Activated CD4-positive, alpha-beta T cell treated with anti-CD3 and anti-CD28 coated beads, Interleukin-2, amount 50 U/mL, for 1 hour (primary cell): ENCODE measurements around the gene KCNMA1.
"Not testable (repeated sequence)": the region's sequence is repeated elsewhere in the genome, so short reads cannot be mapped to it uniquely, and the experiment has no call there.

ENCODE experiments used
- DNase-seq: peaks from one replicate; pipeline ENCODE4 v3.0.0-alpha.2; 2020

The KCNMA1 gene

DNA sequence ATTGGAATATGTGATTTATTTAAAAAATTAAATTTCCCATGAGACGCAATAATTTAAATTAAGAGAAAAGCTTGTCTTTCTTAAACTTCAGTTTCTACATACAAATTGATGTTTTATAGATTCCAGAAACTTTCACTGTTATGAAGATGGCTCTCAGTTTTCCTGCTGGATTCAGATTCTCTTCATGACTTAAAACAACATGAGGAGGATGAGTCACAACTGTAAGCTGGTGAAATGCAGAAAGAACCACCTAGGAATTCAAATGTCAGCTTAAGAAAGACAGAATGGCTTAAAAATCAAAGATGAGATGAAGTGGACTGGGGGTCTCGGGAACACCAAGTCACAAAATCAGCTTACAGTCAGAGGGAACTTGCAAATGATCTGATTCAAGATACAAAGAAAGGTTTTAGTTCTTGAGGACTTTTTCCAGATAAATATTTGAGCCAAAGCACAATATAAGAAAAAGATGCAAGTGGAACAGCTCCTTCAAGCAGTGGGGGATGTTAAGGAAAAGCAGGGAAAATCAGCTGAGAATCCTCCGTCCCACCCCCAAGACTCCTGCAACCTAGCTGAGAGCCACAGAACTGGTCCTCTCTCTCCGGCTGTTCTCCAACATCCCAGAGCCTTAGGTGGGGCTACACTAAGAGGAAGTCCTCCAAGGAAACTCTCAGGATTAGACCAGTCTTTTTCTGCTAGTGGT lies 279.8 kb downstream of the KCNMA1 start:
- no peak for DNase-seq

DNA sequence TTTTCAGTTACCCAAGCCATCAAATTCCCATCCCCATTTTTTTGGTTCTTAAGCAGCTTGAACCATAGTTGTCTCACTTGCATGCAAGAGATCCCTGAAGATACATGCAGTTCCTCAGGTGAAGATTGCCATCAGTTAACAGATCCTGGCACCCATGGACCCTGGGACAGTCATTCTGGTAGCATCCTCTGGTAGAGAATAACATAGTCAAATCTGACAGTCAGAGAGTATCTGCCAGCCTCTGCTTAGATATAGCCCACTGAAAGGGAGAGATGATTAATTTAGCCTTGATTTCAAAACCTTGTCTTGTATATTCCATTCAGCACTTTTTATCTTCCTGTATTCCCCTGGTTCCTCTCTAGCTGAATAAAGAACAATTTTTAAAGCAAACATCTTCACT lies 280.4 kb downstream of the KCNMA1 start:
- DNase-seq, result no peak

DNA sequence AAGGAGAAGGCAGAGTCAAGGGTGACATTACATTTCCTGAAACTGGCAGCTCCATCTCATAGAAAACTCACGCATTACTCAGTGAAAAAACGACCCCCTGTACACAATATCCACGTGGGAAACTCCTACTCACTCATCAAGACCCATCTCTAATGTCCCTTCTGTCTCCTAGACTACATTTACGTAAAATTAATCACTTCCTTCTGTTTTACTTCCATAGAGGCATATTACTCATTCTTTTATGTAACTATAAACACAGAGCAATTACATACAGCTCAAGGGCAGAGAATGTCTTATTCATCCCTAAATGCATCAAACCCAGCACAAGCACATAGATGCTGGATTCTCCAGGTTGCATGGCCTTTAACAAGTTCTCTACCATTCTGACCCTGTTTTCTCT lies 281.8 kb downstream of the KCNMA1 start:
- DNase-seq, result no peak

DNA sequence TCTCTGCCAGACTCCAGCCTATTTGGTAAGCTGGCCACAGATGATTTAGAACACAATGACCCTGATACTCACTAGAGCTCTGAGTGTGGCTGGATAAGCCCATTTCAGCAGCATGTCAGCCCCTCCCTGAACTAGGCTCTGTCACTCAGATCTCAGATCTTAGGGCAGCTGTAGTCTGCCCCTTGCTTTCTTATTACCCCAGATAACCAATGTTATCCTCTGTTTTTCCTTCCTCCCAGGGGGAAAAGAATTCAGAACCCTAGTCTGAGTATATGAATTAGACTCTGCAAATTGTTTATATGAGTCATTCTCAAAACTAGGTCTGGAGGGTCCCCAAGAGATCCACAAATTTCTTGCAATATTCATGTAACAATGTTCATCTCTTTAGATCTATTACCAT lies 286.2 kb downstream of the KCNMA1 start:
- no peak for DNase-seq

DNA sequence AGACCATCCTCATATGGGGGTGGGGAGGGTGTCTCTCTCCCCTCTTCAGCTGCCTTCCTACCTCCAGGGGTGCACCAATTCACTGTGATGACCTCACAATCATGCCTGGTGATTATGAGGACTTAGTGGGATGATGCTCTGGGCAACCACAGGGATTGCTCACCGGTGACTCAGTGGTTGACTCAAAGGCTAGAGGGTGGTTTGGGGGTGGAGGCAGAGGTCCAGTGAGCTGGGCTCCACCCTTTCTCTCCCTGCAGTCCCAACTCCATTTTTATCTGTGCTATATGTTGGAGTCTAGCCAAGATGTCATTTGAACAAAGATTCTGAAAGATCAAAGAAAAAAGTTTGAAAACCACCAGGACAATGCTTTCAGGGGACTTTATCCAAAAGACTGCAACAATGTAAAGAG lies 286.9 kb downstream of the KCNMA1 start:
- no peak for DNase-seq

DNA sequence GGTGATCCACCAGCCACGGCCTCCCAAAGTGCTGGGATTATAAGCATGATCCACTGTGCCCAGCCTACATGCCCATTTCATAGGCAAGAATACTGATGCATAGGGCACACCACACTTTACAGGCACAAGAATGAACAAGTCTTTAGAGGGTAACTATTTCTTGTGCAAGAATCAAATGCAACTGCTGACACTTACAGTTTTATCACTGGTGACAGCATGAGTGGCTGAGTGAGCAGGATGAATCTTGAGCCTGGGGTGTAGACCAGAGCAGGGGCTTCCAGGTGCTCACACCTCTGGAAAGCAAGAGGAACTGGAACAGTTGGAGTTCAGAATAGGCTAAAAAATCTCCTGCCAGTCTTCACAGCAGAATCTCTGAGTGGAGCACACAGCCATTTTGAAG lies 287.5 kb downstream of the KCNMA1 start:
- DNase-seq, result no peak

DNA sequence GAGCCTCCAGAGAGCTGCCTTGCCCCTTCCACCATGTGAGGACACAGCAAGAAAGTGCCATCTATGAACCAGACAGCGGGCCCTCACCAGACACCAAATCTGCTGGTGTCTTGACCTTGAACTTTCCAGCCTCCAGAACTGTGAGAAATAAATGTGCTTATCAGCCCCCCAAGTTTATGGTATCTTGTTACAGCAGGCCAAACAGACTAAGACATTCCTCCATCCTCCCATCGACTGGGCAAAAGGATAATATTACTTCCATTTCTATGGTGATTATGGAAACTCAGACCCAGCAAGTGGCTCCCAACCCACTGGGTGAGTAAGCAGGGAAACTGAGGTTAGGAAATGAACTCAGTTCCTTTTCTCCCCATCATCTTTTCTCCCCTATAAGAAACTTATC lies 288.4 kb downstream of the KCNMA1 start:
- DNase-seq, result no peak

DNA sequence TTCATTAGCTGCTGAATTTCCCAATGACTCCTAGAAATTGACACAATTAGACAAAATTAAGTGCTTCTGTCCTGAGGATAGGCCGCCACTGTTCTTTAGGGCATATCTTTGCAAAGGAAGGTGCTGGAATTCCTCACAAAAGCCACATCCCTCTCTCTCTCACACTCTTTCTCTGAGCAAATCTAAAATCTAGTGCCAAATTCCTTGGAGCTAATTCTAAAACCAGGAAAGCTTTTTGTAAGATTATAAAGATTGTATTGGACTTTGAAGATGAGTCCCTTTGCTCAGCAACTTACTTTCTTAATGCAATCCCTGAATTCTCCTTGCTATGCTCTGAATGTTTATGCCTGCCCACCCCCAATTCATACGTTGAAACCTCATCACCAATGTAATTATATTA lies 288.9 kb downstream of the KCNMA1 start:
- no peak for DNase-seq

DNA sequence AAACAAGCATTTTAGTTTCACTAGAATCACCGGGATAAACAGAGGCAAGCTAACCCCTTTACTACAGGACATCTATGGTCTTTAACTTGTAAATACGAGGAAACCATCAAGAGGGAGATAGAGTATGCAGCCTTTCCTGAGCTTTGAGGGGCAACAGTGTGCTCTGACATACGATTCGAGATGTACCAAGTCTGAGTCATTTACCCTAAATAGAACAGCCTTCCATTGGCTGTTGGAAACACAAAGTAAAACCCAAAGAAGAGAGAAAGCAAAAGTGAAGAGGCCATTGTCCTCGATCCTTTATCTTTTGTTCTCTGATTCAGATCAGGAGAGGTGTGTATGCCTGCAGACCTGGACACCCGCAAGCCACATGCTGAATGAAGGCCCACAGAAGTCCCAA lies 289.5 kb downstream of the KCNMA1 start:
- no peak for DNase-seq

DNA sequence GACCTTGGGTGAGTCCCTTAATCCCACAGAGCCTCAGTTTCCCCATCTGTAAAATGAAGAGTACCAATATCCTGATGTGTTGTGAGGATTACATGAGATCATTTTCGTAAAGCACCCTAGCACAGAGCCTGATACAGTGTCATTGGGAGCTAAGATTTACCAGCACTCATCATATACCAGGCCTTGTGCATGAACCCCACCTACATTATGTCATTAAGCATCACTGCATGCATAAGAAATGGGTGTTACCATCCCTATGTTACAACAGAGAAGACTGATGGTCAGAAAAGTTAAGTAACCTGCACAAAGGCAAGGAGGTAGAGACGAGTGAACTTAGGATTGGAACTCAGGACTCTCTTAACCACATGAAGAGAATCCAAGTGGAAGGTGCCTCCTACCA lies 290.6 kb downstream of the KCNMA1 start:
- no peak for DNase-seq

DNA sequence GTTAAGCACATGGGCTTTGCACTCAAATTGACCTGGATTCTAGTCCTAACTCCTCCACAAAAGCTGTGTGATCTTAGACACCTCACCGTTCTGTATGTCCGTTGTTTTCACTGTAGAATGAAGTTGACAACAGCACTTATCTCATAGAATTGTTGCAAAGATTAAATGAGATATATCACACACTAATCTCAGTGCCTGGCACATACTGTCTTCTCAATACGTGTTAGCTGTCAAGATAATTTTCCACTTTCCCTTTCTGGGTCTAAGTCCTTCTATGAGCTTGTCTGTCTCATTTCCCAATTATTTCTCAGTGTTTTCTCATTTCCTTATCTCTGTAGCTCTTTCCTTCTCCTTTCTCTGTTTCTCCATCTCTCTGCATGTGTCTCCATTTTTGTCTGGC lies 296.6 kb downstream of the KCNMA1 start:
- no peak for DNase-seq

DNA sequence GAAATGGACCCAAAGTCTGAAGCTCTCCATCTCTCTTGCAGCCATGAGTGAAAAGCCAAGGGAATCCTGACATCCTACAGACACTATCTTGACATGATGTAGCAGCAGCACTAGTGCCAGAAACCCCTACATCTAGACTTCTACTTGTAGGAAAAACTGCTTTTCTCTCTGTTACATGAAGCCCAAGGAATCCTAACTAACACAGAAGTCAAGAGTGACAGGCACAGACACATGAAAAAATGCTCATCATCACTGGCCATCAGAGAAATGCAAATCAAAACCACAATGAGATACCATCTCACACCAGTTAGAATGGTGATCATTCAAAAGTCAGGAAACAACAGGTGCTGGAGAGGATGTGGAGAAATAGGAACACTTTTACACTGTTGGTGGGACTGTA lies 297.7 kb downstream of the KCNMA1 start:
- DNase-seq, result not testable (repeated sequence)

DNA sequence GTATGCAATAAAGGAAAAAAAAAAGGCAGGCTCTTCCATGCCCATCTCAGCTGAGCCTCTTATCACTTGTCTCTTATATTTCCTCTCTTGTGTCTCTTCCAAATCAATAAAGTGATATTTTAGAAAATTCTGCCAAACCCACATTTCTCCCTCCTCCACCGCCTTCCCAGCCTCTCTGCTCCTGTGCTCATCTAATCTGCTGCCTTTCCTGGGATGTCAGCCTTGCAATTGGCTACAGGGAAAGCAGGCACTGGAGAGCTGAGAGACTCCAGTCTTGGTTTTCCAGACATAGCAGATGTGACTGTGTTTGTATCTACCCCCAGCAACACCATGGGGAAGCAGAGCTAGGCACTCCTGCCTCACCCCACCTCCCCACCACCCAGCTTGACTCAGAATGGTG lies 298.4 kb downstream of the KCNMA1 start:
- no peak for DNase-seq

DNA sequence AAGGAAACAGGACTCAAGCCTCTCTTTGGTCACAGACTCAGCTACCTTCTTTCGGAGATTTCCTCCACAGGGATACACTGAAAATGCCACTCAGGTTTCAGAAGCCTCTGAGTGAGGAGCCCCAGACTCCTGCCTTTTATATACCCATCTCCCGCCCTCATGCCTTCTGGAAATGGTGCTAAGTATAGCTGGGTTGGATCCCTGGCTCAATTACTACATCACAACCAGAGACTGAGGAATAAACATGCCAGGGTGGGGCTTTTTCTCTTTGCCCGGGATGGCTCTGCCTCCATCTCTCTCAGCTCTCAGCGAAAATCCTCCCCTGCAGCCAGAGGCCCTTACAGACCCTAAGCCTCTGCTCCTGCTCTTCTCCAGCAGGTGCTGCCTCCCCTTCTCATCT lies 299.5 kb downstream of the KCNMA1 start:
- DNase-seq, result no peak

DNA sequence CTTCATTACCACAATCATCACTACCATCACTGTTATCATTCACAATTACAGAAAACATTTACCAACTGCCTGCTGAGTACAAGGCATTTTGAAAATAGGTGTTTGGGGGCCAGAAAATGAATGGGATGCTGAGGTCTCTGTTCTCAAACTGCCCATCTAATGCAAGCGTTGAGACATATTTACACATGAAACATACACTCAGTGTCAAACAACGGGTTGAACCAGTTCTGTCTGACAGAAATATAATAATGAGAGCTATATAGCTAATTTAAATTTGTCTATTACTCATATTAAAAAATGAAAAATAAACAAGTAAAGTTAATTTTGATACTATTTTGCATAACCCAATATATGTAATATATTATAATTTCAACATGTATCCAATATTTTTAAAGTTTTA lies 303.1 kb downstream of the KCNMA1 start:
- DNase-seq, result no peak

DNA sequence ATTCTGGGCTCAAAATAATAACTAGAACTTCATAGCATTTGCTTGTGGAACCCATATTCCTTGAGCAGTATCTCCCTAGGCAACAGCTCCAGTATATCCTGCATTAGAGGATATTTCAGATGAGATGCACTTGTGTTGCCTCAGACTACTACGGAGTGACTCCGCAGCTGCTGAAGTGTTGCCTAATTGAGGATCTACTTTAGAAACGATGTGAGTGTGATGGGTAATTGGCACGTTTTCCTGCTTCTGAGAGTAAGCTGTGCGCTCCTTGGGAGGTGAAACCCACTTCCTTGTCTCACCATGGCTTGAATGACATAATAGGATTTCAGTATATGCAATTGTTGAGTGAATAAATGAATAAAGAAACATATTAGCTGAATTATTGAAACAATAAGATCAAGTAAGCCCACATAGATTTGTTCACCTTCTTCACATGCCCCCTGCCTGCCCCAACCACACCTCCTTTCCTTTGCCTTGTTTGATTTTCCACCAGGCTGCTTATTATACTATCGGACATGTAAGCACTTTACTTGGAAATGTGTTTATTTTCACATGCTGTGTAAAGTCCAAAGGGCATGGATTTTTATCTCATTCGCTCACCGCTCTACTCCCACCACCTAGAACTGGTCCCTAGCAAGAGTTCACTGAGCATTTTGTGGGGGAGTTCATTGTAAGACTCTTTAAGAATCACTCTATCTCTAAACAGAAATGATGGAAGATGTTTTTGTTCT lies 303.8 kb downstream of the KCNMA1 start:
- DNase-seq, result no peak

DNA sequence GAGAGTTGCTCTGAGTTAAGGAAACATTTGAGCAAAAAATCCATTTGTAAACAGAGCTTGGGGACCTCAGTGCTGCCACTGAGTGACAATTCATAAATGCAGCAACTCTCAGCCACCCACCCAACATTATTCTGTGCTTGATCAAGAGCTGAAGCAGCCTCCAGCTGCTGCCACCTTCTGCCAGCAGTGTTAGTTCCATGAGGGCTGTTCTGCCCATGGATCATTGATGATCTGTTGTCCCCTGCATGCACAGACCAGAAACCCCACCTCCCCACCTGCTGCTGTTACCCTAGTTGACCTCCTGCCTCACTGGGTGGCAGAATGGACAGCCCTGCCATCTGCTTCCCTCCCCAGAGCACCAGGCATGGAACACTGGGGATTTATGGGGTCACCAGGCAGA lies 305.4 kb downstream of the KCNMA1 start:
- no peak for DNase-seq

DNA sequence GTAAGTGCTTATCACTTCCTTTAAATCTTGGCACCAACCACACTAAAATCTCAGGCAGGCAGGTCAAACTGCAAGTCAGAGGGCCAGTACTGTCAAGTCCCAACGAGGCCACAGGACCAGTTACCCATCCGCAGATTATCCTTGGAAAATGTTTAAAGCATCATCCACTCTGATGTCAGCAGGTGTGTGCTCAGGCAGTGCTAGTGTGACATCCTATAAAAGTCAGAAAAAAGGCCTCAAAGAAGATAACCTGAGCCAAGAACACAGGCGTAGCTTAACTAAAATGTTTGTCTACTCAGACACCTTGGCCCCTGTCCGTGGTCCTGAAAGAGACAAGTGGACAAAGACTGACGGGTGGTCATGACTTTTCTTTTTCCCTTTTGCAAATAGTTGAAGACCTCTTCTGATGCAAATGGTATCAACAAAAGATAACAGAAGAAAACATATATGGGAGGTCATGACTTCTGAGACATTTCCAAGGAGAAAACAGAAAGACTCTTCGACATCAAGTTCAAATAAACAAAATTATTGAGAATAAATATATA lies 309.3 kb downstream of the KCNMA1 start:
- no peak for DNase-seq

DNA sequence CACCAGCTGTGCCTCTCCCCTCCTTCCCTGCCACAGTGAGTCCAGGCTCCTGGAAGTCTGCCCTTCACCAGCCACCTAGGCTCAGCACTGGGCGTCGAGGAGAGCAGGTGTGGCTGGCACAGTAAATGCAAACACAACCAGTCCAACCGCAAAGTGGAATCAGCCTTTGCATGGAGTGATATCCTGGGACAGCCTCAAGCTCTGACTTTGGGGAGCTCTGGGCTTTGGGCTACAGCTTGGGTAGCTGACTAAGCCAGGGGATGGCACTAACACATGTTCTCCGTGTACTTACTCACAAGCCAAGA lies 312.4 kb downstream of the KCNMA1 start:
- DNase-seq, result no peak

DNA sequence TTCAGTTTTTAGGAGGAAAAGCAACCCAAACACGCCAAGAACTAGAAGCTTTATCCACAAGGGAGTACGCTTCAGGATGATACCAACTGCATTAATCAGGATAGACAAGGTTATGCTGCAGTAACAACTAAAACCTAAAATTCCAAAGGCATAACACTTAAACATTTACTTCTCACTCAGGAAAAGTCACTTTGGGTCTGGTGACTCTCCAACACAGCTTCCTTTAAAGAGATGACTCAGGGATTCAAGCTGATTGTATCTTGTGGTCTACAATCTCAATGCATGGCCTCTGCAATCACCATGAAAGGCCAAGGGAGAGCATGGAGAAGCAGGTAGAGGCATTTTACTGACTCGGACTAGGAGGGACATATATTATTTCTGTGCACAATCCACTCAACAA lies 315.8 kb downstream of the KCNMA1 start:
- no peak for DNase-seq

DNA sequence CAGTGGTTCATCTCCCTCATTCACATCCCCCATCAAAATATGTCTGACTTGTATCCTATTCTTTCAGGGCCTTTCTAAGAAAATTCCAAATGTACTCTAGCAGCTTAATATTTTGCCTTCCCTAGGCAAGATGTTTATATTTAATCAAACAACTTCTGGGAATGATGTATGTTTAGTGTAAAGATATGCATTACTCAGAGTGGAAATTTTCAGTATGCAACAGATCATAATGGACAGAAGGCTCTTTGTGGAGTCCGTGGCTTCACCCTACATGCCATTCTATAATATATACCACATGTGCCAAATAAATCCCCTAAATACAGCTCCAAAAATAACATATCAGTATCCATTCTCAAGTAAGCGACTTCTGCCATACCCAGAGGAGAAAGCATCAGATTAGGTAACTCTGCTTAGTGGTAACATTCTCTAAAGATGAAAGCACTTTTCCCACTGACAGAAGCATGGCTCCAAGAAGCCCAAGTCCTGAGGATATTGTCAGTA lies 316.6 kb downstream of the KCNMA1 start:
- no peak for DNase-seq

DNA sequence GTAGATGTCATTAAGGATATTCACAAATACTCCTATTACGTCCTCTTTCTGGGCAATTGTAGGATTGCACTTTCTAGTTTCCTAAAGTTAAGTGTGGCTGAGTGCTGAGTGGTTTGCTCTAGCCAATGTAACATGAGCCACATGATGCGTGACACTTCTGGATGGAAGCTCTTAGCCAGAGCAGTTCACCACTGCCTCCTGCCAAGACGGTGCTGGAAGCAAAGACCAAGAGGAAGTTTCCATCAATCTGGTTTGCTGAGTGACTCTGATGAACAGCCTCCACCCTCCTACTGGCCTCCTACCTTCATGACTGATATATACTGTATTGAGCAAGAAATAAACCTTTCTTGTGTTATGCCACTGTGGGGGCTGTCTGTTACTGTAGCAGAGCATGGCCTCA lies 318.1 kb downstream of the KCNMA1 start:
- no peak for DNase-seq

DNA sequence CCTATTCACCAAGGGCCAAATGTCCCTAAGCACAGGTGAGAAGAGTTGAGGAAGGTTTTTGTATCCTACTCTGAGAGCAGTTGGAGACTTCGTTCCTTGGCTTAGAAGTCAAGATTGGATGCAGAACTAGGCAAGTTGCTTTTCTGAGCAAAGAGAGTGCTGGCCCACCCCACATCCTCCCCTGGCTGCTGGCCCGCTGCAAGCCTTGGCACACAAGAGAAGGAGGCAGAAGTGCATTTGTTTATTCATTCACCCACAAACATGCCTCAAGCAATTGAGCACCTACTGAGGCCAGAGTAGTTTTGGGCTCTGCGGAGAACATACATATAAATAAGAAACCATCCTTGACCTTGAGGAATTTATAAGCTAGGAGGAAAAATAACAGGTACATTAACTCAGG lies 318.9 kb downstream of the KCNMA1 start:
- DNase-seq, result no peak

DNA sequence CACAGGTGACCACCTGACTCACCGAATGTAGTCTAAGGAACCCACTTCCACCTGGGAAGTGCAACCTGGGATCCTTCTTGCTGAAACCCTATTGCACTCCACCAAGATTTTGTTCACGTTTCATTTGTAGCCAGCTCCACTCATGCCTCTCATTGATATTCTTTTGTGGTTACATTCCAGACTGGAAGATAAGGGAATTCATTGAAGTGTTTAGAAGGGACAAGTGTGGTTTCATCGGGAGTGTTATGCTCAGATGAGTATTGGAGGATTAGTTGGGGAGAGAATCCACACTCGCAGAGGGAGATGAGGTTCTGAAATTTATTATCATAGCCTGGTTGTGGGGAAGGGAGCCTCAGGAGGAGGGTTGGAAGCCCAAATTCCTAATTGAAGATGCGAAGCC lies 320.4 kb downstream of the KCNMA1 start:
- no peak for DNase-seq
